ENCODE data around the gene SLC5A11.
"Not testable (repeated sequence)": the region's sequence is repeated elsewhere in the genome, so short reads cannot be mapped to it uniquely, and the experiment has no call there.

Gene SLC5A11, protein sequence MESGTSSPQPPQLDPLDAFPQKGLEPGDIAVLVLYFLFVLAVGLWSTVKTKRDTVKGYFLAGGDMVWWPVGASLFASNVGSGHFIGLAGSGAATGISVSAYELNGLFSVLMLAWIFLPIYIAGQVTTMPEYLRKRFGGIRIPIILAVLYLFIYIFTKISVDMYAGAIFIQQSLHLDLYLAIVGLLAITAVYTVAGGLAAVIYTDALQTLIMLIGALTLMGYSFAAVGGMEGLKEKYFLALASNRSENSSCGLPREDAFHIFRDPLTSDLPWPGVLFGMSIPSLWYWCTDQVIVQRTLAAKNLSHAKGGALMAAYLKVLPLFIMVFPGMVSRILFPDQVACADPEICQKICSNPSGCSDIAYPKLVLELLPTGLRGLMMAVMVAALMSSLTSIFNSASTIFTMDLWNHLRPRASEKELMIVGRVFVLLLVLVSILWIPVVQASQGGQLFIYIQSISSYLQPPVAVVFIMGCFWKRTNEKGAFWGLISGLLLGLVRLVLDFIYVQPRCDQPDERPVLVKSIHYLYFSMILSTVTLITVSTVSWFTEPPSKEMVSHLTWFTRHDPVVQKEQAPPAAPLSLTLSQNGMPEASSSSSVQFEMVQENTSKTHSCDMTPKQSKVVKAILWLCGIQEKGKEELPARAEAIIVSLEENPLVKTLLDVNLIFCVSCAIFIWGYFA

DNA sequence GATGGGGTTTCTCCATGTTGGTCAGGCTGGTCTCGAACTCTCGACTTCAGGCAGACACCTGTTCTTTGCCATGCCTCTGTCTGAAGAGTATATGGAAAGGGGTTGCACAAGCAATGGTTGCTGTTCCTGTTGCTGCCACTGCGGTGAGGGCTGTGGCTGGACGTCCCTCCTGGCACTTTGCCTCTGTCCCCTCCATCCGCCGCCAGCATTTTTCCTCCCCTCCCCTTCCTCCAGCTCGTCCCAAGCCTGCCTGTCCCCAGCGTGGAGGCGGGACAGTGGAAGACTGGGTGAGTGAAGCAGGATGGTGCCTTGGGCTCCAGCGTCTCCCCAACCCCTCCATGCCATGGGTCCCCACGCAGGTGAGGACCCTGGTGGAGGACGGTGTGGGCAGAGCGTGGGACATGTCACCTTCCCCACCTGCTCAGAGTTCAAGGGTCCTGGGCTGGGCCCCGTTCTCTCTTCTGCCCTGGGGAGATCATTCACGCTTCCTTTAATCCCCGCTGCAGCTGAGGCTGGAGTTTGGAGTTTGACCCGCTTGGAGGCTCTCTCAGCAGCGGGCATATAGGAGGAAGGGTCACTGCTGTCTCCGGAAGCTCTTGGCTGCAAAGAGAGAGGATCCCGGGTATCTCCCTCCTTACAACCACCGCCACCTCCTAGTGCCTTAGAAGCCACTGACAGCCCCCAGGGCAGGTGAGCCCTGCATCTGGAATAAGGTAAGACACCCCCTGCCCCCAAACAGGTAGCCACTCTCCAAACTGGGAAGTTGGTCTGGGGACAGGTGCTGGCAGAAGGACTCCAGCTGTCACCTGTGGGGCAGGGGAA is at the start of gene SLC5A11:
Gene SLC5A11, plus strand, starts transcription at position 238 of the 822 bp plus-strand sequence. CDS start 12,681 bp downstream, outside the sequence.
- in situ Hi-C loops (cut with MboI; ENCODE audit: low sequenced_read_pairs) = no loop called here

DNA sequence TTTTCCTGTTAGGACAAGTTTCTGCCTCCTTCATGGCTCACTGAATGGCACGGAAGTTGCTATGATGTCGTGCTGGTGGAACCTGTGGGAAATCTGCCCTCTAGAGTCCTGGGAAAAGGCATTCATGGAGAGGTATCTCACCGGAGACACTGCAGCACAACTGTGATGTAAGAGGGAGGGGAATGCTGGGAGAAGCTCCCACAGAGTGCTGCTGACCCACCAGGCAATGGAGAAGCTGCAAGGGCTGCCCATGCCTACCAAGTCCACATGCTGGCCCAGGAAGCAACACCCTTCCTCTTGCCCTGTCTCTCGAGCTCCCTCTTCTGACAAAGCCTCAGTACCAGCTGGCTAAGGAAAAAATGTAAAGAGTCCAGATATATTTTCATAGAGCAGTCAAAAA is 45.2 kb upstream of the SLC5A11 start:
- in situ Hi-C loops (cut with MboI; ENCODE audit: low sequenced_read_pairs) = no loop called here

DNA sequence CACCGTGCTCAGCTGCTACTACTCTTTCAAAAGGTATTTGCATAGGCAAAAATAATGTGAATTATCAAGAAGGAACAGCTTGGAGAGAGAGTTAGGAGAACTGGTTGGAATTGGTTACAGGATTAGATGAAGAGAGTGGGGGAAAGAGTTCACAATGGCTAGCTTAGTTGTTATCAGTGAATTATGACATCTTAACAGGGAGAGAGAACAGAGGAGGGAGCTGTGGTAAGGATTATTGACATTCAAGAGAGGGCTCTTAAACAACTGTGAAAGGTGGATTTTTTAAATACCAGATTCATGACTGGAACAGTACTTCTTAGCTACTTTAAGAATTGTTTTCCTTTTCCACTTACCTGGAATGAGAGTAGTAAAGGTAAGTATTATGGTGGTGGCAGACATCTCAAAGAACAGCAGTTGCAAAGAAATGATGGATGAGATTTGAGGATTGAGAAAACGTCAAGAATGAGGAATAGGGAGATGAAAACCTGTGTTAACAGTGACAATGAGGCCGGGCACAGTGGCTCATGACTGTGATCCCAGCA is 43.9 kb upstream of the SLC5A11 start:
- in situ Hi-C loops (cut with MboI; ENCODE audit: low sequenced_read_pairs) = no loop called here

DNA sequence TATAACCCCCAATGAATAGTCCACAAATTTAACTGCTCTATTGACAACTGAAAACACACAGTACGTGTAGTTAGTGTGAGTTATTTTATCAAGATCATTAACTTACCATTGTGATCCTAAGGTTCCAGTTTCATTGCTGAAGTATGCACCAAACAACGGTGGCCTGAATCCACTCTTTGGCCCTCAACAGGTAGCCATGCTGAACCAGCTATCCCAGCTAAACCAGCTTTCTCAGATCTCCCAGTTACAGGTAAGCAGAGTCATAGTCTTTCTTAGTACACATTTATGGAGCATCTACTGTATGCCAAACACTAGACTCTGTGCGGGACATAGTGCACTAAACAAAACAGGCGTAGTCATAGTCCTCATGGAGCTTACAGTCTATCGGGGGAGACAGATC is 40.3 kb upstream of the SLC5A11 start:
- in situ Hi-C loops (cut with MboI; ENCODE audit: low sequenced_read_pairs) = no loop called here

DNA sequence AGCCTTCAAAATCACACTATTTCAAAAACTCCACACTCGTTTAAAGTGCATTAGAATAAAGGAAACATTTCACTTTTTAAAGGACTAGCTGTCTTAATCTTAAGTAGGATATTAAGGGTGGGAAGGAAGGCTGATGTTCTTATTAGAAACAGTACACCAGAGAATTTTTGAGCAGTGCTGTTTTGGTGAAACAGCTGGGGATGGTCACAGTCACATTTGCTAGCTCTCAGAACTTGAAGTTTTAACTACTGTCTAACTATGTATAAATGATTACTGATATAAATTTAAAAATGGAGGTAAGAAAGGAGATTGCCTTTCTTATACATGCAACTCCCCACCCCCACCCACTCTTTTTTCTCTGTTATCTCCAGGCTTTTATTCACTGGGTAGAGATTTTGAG is 38.5 kb upstream of the SLC5A11 start:
- in situ Hi-C loops (cut with MboI; ENCODE audit: low sequenced_read_pairs) = no loop called here

DNA sequence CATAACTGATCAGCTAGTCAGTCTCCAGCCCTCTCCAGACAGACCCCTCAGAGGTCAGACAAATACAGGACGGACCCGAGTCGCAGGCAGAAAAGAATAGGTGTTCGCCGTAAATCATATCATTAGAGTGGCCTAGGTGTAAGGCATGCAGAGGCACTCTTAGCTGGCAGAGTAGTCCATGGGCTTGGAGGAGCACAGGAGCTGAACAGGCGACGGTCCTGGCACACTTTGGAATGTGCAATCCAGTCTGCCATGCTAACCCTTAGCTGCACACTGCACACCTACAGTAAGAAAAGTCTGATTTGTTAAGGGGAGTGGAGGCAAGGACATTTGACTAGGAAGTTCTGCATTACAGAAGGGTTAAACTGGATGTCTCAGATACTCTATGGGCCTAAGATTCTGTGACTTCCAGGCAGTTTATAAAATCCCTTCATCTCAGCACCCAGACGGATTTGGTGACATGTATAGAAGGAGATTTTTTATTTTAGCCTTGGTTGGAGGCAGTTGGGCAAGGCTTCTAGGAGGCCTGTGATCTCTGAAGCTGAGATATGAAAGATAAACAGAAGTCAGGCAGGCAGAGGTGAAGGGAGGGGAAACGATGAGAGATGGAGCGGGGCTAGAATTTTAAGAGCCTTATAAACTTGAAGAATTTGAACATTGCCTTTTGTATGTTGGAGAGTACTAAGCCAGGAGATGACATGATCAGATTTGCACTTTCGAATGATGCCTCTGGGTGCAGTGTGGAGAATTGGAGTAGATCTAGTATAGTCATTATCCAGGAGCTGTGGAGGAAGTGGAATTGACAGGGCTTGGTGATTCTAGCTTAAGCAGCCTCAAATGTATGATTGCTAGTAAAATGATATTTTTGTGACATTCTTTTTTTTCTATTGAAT is 34.6 kb upstream of the SLC5A11 start:
- in situ Hi-C loops (cut with MboI; ENCODE audit: low sequenced_read_pairs) = no loop called here

DNA sequence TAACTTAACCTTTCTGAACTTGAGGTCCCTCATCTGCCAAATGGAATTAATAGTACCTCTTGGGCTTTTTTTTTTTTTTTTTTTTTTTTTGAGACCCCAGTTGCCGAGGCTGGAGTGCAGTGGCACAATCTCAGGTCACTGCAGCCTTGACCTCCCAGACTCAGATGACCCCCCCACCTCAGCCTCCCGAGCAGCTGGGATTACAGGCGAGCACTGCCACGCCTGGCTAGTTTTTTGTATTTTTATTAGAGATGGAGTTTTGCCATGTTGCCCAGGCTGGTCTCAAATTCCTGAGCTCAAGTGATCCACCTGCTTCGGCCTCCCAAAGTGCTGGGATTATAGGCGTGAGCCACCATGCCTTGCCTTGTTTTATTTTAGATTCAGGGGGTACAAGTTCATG is 33.0 kb upstream of the SLC5A11 start:
- in situ Hi-C loops (cut with MboI; ENCODE audit: low sequenced_read_pairs) = not testable (repeated sequence)

DNA sequence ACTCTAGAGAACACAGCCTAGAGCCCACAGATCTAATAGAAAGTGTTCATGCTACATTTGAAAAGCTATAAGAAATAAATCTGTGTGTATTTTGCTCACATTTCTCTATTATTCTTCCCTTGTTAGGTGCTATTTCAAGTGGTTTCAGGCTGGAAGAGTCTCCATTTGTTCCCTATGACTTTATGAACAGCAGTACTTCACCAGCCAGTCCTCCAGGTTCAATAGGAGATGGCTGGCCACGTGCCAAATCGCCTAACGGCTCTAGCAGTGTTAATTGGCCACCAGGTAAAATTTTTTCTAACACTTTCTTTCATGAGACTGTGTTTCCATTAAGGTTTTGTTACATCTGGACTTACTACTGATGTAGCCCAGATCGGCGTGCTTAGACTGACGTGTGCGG is 30.7 kb upstream of the SLC5A11 start:
- in situ Hi-C loops (cut with MboI; ENCODE audit: low sequenced_read_pairs) = no loop called here

DNA sequence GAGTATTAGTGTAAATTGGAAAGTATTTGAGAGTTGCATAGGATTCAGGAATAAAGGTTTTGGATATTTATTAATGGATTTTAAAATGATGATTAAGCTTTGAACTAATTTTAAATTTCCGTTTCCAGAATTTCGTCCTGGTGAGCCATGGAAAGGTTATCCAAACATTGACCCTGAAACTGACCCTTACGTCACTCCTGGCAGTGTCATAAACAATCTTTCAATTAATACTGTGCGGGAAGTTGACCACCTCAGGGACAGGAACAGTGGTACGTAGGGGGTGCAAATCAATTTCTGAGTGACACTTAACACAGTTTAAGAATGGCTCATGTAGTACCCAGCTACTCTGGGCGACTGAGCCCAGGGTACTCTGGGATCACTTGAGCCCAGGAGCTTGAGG is 29.1 kb upstream of the SLC5A11 start:
- in situ Hi-C loops (cut with MboI; ENCODE audit: low sequenced_read_pairs) = no loop called here

DNA sequence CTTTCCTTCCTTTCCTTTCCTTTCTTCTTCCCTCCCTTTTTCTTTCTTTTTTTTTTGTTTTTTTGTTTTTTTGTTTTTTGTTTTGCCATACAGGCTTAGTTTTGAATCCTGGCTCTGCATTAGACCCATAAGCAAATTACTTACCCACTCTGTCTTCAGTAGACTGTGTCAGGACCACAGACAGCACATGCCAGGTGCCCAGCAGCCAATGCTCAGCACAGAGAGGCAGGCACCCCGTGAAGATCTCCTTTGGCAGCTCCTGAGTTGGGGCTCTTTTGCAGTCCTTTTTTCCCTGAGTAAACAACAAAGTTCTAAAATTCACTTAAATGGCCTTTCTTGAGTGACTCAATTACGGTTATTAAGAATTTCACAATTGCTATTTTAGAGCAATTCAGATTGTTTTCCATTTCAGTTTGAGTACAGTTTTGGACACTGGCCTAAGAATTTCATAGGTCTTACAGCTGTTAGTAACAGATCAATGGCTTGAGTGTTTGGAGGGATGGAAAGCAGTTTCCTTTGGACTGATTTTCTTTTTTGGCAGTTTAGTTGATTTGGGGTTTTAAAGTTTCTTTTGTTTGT is 26.2 kb upstream of the SLC5A11 start:
- in situ Hi-C loops (cut with MboI; ENCODE audit: low sequenced_read_pairs) = no loop called here

DNA sequence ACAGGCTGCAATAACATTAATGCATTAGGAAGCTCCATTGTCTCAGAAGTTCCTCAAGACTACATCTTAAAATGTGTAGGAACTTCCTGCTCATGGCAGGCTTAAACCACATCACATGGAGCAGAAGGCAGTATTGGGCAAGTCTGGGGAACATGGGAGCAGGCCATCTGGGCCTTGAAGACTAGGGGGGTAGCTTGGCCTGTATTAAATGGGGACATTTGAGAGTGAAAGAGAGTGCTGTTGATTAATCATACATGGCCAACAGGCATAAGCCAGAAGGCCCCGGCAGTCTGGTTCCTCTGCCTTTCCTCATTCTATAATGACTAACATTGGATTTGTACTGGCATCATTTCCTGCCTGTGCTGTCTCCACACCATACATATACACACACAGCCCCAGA is 25.2 kb upstream of the SLC5A11 start:
- in situ Hi-C loops (cut with MboI; ENCODE audit: low sequenced_read_pairs) = no loop called here

DNA sequence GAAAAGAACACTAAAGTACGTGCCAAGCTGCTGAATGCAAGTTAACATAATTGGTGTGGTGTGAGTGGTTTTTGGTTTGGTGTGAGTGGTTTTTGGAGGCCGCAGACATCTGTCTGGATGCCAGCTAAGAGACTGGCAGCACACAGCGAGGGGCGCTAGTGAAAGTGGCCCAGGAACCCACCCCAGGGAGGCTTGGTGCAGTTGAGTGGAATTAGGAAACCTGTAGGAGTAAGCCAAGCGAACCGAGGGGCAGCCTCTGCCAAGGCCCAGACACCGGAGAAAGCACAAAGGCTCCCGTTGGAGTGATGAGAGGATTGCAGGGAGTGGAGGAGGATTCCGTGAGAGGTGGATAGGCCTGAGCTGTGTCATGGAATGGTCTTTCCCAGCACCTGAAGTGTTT is 24.6 kb upstream of the SLC5A11 start:
- in situ Hi-C loops (cut with MboI; ENCODE audit: low sequenced_read_pairs) = no loop called here

DNA sequence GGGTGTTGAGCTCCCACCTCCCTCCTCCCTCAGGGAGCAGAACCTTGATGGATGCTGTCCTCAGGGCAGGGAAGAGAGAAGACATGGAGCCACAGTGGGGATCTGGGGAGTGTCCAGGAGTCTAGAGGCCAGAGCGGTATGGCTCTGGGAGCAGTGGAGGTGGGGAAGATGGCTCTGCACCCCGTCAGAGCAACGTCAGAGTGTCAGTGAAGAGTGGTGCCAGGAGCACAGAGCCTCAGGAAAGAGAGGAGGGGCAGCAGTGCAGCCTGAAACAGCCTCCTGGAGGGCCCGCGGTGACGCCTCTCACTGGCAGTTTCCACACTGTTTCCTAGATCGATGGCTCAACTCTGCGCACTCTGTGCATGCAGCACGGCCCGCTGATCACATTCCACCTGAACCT is 23.2 kb upstream of the SLC5A11 start:
- in situ Hi-C loops (cut with MboI; ENCODE audit: low sequenced_read_pairs) = no loop called here

DNA sequence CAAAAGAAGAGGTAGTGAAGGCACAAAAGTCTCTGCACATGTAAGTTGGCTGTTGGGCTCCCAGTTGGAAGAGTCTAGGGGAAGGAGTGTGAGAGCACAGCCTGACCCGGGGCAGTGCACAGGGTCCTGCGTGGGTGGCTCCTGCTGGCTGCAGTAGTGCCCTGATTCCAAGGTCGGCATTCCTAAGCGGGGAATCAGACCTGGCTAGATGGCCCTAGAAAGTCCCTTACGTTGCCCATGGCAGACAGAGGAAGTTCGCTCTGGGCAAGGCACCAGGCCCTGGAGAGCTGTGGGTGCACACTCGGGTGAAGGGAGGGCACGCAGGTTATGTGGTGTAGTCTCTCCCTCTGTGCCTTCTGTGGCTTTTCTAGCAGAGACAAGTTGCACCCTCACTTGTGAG is 22.8 kb upstream of the SLC5A11 start:
- in situ Hi-C loops (cut with MboI; ENCODE audit: low sequenced_read_pairs) = no loop called here

DNA sequence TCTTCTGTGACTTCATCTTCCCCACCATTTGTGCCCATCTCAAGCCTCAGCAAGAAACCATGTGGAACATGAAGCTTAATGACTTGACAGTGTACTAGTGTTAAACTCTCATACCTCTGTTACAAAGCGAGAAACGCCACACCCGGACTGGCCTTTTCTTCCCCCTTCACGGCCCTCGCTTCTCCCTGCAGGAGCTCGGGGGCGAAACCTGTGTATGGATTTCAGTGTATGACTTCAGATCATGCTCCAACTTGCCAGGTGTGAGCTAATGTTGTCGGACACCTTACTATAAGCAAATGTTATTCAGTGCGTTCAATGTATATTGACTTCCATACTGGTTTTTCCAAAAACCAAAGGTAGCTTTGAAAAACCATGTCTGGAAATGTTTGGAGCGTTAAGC is 20.1 kb upstream of the SLC5A11 start:
- in situ Hi-C loops (cut with MboI; ENCODE audit: low sequenced_read_pairs) = no loop called here

DNA sequence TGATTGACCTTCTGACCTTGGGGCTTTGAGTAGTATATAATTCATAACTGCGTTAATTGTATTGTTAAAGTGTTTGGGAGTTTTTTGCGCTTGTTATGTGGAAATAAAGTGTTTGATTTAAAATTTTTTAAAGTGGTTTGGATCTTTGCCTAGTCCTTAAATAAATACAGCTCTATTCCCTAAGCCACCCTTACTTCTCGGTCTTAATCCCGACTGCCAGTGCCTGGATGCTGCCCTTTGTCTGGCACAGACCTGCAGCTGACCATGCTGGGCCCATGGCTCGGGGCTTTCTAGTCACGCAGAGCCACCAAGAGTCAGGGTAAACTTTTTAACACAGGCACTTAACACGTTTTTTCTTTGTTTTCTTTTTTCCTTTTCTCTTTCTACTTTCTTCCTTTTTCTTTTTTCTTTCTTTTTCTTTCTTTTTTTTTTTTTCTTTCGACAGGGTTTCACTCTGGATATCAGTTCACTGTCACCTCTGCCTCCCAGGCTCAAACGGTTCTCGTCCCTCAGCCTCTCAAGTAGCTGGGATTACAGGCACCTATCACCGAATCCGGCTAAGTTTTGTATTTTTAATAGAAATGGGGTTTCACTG is 19.6 kb upstream of the SLC5A11 start:
- in situ Hi-C loops (cut with MboI; ENCODE audit: low sequenced_read_pairs) = no loop called here

DNA sequence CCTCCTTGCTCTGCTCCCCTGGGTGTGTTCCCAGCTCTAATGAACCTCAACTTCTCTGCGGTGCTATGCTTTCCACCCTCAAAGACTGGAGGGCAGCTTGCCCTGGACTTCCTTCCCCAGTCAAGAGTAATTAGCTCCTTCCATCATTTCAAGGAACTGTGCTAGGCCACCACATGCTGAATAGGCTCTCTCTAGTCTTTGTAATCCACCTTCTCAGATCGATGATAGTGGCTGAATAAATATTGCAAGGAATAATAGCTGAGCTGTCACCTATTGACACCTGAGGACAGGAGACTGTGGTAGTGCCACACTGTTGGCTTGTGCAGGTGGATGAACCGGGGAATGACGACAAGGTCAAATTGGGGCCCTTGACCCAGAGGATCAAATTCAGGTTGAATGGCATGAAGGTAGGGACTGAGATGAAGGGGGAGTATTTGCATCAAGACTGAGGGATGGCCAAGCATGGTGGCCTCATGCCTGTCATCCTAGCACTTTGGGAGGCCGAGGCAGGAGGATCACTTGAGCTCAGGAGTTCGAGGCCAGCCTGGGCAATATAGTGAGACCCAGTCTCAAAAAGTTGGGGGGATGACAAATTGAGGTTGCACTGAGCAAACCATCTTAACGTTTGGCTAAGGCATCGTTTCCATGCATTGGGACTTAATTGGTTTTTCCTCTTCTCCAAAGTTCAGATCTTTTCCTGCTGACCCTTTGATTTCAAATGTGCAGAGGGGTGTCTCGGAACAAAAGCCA is 18.8 kb upstream of the SLC5A11 start:
- in situ Hi-C loops (cut with MboI; ENCODE audit: low sequenced_read_pairs) = no loop called here

DNA sequence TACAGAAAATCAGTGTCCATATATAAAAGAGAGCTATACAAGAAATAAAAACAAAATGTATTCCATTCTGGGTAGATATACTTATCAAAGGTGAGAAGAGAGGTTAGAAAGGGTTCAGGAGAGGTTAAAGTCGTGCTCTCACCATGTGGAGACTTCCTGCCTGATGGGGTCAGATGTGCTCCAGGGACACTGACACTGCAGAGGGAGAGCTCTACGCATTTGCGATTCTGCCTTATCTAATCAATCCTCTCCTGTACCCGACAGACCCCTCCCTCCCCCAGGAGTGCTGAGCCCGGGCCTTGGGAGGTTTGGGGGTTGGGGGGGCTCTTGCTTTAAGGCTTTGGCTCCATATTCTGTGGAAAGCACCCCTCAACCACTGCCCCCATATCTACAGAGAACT is 16.6 kb upstream of the SLC5A11 start:
- in situ Hi-C loops (cut with MboI; ENCODE audit: low sequenced_read_pairs) = no loop called here

DNA sequence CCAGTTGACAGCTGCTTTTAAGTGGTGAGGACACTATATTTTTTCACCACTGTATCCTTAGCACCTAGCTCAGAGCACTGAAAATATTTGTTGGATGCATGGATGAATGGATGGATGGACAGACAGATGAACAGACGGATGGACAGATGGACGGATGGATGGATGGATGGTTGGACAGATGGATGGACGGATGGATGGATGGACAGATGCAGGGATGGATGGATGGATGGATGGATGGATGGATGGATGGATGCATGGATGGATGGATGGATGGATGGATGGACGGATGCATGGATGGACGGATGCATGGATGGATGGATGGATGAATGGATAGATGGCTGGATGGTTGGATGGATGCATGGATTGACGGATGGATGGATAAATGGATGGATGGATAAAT is 12.4 kb upstream of the SLC5A11 start:
- in situ Hi-C loops (cut with MboI; ENCODE audit: low sequenced_read_pairs) = no loop called here
